IPS-18c (cell line): ENCODE results near the gene ISX.

ENCODE experiments used
- H3K4me3 ChIP-seq: 2 replicates; pipeline ENCODE4 v1.7.0; 2013; ENCODE audit warnings: low read depth, mild to moderate bottlenecking, low read length, moderate library complexity; ENCODE audit not compliant: insufficient read depth
- H3K9me3 ChIP-seq: one replicate; pipeline ENCODE4 v1.6.1; 2013; ENCODE audit warnings: mild to moderate bottlenecking, low read length, moderate library complexity; ENCODE audit not compliant: control insufficient read depth, insufficient read depth

ISX gene

GRCh38 chr22:35085621-35086020, 19.7 kb downstream of the ISX start:
- no peak overlapping the region for H3K4me3 ChIP-seq
- H3K9me3 ChIP-seq: no peaks in the 10 kb centered on the region

- no peaks in the 10 kb centered on the region for H3K9me3 ChIP-seq
- no peak overlapping the region for H3K4me3 ChIP-seq
Measured at GRCh38 chr22:35089139-35089538, 23.2 kb downstream of the ISX start.

GRCh38 chr22:35092406-35092805, 26.4 kb downstream of the ISX start:
- Histone ChIP-seq H3K4me3 (no peak overlapping the region), H3K9me3 (no peaks in the 10 kb centered on the region)

GRCh38 chr22:35098921-35099320, 33.0 kb downstream of the ISX start:
- H3K4me3 ChIP-seq: no peak overlapping the region

GRCh38 chr22:35099883-35100282, 33.9 kb downstream of the ISX start:
- no peak overlapping the region for H3K4me3 ChIP-seq
- no peaks in the 10 kb centered on the region for H3K9me3 ChIP-seq

More at GRCh38 chr22:35098921-35099320, 33.0 kb downstream of the ISX start:
- no peaks in the 10 kb centered on the region for H3K9me3 ChIP-seq

GRCh38 chr22:35102663-35103062, 36.7 kb downstream of the ISX start:
- Histone ChIP-seq H3K9me3 (no peaks in the 10 kb centered on the region), H3K4me3 (no peak overlapping the region)

GRCh38 chr22:35103761-35104160, 37.8 kb downstream of the ISX start:
- Histone ChIP-seq H3K4me3 (no peak overlapping the region), H3K9me3 (no peaks in the 10 kb centered on the region)

GRCh38 chr22:35104491-35104890, 38.5 kb downstream of the ISX start:
- Histone ChIP-seq H3K9me3 (no peaks in the 10 kb centered on the region), H3K4me3 (no peak overlapping the region)

- Histone ChIP-seq H3K4me3 (no peak overlapping the region), H3K9me3 (no peaks in the 10 kb centered on the region)
Measured at GRCh38 chr22:35109616-35110015, 43.7 kb downstream of the ISX start.

GRCh38 chr22:35111244-35111643, 45.3 kb downstream of the ISX start:
- Histone ChIP-seq H3K9me3 (no peaks in the 10 kb centered on the region), H3K4me3 (no peak overlapping the region)

GRCh38 chr22:35113341-35113740, 47.4 kb downstream of the ISX start:
- H3K4me3 ChIP-seq: no peak overlapping the region
- no peaks in the 10 kb centered on the region for H3K9me3 ChIP-seq

GRCh38 chr22:35114131-35114980, 48.4 kb downstream of the ISX start:
- H3K9me3 ChIP-seq: no peaks in the 10 kb centered on the region
- H3K4me3 ChIP-seq: no peak overlapping the region

- no peaks in the 10 kb centered on the region for H3K9me3 ChIP-seq
- no peak overlapping the region for H3K4me3 ChIP-seq
Measured at GRCh38 chr22:35115515-35115914, 49.6 kb downstream of the ISX start.

GRCh38 chr22:35116269-35116668, 50.3 kb downstream of the ISX start:
- Histone ChIP-seq H3K9me3 (no peaks in the 10 kb centered on the region), H3K4me3 (no peak overlapping the region)

GRCh38 chr22:35116817-35117216, 50.9 kb downstream of the ISX start:
- H3K4me3 ChIP-seq: no peak overlapping the region
- H3K9me3 ChIP-seq: no peaks in the 10 kb centered on the region

- H3K9me3 ChIP-seq: no peaks in the 10 kb centered on the region
- no peak overlapping the region for H3K4me3 ChIP-seq
Measured at GRCh38 chr22:35119494-35119893, 53.5 kb downstream of the ISX start.

- no peak overlapping the region for H3K4me3 ChIP-seq
- peaks cover 3% of the 10 kb centered on the region for H3K9me3 ChIP-seq
Measured at GRCh38 chr22:35124691-35125219, 58.8 kb downstream of the ISX start.

GRCh38 chr22:35126993-35127392, 61.0 kb downstream of the ISX start:
- Histone ChIP-seq H3K9me3 (peaks cover 3% of the 10 kb centered on the region), H3K4me3 (no peak overlapping the region)

- Histone ChIP-seq H3K9me3 (peaks cover 3% of the 10 kb centered on the region), H3K4me3 (no peak overlapping the region)
Measured at GRCh38 chr22:35128637-35129036, 62.7 kb downstream of the ISX start.
